ENCODE results near the gene VWF.

VWF gene

GRCh38 chr12:5948696-5949095, 175.8 kb downstream of the VWF start:
- no peak for DNase-seq (ENCODE audit: low spot score)

- no peak for DNase-seq (ENCODE audit: low spot score)
Observed at GRCh38 chr12:5947006-5947405, 177.5 kb downstream of the VWF start.

GRCh38 chr12:5946388-5946787, 178.1 kb downstream of the VWF start:
- DNase-seq (ENCODE audit: low spot score), result no peak

- DNase-seq (ENCODE audit: low spot score), result no peak
Observed at GRCh38 chr12:5945071-5946008, 179.1 kb downstream of the VWF start, which contains the start of gene ANO2. Gene ANO2 (minus strand): TSS chr12:5945259. CDS start chr12:5945217, 42 bp downstream.

GRCh38 chr12:5944688-5945070, 179.8 kb downstream of the VWF start:
- no peak for DNase-seq (ENCODE audit: low spot score)

- DNase-seq (ENCODE audit: low spot score), result no peak
Observed at GRCh38 chr12:5944053-5944452, 180.4 kb downstream of the VWF start.

GRCh38 chr12:5941907-5942306, 182.6 kb downstream of the VWF start:
- no peak for DNase-seq (ENCODE audit: low spot score)

GRCh38 chr12:5927732-5928516, 196.5 kb downstream of the VWF start:
- DNase-seq (ENCODE audit: low spot score), result no peak

GRCh38 chr12:5925646-5926045, 198.8 kb downstream of the VWF start:
- no peak for DNase-seq (ENCODE audit: low spot score)

GRCh38 chr12:5924342-5924741, 200.1 kb downstream of the VWF start:
- no peak for DNase-seq (ENCODE audit: low spot score)

GRCh38 chr12:5923751-5924150, 200.7 kb downstream of the VWF start:
- no peak for DNase-seq (ENCODE audit: low spot score)

GRCh38 chr12:5923043-5923605, 201.3 kb downstream of the VWF start:
- no peak for DNase-seq (ENCODE audit: low spot score)

GRCh38 chr12:5921966-5922899, 202.2 kb downstream of the VWF start:
- no peak for DNase-seq (ENCODE audit: low spot score)

GRCh38 chr12:5921027-5921909, 203.2 kb downstream of the VWF start:
- no peak for DNase-seq (ENCODE audit: low spot score)

GRCh38 chr12:5916785-5917290, 207.6 kb downstream of the VWF start:
- DNase-seq (ENCODE audit: low spot score), result no peak

GRCh38 chr12:5915511-5915910, 209.0 kb downstream of the VWF start:
- no peak for DNase-seq (ENCODE audit: low spot score)

- no peak for DNase-seq (ENCODE audit: low spot score)
Observed at GRCh38 chr12:5914387-5915149, 209.9 kb downstream of the VWF start.

GRCh38 chr12:5913387-5913786, 211.1 kb downstream of the VWF start:
- no peak for DNase-seq (ENCODE audit: low spot score)

Measured in left forelimb (tissue), 1 donor.